ENCODE measurements around the gene ERICH6B. TPM values are rescaled to one million over a fixed set of nuclear protein-coding genes. Genes with fewer than 3 reads are reported as not detected.

Gene ERICH6B
- total and polyA plus RNA-seq, 2 experiments from 2014 or later, result not detected

DNA sequence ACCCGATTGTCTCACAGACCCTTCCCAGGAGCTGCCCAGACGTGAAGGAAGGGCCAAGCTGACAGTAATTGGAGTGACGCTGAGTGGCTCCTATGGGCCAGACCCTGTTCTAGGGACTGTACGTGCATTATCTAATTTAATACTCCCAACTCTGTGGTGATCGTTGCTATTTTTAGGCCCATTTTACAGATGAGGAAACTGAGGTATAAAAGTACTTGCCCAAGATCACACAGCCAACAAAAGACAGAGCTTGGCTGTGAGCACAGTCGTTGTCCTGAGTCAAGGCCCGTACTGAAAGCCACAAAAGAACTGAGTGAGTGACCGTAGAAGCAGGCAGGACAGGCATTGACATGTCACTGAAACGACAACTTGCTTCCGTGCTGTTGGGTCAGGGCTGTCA lies 74.7 kb downstream of the ERICH6B start:
- no peak for TF ChIP-seq POLR2AphosphoS5 (IDR thresholded peaks at IDR 0.05; ENCODE audit: low read depth)
- TF ChIP-seq STAT1 (IDR thresholded peaks at IDR 0.05; ENCODE audit: unreplicated experiment), result no peak
- TF ChIP-seq ZNF331 (CRISPR knock-in tag; IDR thresholded peaks at IDR 0.05; ENCODE audit: low read depth), result no peak
- no peak for TF ChIP-seq ZNF114 (CRISPR knock-in tag; IDR thresholded peaks at IDR 0.05)
- no peak for TF ChIP-seq NANOG (IDR thresholded peaks at IDR 0.05; ENCODE audit: borderline replicate concordance)
- TF ChIP-seq, protein P1, sequence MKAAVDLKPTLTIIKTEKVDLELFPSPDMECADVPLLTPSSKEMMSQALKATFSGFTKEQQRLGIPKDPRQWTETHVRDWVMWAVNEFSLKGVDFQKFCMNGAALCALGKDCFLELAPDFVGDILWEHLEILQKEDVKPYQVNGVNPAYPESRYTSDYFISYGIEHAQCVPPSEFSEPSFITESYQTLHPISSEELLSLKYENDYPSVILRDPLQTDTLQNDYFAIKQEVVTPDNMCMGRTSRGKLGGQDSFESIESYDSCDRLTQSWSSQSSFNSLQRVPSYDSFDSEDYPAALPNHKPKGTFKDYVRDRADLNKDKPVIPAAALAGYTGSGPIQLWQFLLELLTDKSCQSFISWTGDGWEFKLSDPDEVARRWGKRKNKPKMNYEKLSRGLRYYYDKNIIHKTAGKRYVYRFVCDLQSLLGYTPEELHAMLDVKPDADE (IDR thresholded peaks at IDR 0.05), result no peak
- TF ChIP-seq, protein P2, sequence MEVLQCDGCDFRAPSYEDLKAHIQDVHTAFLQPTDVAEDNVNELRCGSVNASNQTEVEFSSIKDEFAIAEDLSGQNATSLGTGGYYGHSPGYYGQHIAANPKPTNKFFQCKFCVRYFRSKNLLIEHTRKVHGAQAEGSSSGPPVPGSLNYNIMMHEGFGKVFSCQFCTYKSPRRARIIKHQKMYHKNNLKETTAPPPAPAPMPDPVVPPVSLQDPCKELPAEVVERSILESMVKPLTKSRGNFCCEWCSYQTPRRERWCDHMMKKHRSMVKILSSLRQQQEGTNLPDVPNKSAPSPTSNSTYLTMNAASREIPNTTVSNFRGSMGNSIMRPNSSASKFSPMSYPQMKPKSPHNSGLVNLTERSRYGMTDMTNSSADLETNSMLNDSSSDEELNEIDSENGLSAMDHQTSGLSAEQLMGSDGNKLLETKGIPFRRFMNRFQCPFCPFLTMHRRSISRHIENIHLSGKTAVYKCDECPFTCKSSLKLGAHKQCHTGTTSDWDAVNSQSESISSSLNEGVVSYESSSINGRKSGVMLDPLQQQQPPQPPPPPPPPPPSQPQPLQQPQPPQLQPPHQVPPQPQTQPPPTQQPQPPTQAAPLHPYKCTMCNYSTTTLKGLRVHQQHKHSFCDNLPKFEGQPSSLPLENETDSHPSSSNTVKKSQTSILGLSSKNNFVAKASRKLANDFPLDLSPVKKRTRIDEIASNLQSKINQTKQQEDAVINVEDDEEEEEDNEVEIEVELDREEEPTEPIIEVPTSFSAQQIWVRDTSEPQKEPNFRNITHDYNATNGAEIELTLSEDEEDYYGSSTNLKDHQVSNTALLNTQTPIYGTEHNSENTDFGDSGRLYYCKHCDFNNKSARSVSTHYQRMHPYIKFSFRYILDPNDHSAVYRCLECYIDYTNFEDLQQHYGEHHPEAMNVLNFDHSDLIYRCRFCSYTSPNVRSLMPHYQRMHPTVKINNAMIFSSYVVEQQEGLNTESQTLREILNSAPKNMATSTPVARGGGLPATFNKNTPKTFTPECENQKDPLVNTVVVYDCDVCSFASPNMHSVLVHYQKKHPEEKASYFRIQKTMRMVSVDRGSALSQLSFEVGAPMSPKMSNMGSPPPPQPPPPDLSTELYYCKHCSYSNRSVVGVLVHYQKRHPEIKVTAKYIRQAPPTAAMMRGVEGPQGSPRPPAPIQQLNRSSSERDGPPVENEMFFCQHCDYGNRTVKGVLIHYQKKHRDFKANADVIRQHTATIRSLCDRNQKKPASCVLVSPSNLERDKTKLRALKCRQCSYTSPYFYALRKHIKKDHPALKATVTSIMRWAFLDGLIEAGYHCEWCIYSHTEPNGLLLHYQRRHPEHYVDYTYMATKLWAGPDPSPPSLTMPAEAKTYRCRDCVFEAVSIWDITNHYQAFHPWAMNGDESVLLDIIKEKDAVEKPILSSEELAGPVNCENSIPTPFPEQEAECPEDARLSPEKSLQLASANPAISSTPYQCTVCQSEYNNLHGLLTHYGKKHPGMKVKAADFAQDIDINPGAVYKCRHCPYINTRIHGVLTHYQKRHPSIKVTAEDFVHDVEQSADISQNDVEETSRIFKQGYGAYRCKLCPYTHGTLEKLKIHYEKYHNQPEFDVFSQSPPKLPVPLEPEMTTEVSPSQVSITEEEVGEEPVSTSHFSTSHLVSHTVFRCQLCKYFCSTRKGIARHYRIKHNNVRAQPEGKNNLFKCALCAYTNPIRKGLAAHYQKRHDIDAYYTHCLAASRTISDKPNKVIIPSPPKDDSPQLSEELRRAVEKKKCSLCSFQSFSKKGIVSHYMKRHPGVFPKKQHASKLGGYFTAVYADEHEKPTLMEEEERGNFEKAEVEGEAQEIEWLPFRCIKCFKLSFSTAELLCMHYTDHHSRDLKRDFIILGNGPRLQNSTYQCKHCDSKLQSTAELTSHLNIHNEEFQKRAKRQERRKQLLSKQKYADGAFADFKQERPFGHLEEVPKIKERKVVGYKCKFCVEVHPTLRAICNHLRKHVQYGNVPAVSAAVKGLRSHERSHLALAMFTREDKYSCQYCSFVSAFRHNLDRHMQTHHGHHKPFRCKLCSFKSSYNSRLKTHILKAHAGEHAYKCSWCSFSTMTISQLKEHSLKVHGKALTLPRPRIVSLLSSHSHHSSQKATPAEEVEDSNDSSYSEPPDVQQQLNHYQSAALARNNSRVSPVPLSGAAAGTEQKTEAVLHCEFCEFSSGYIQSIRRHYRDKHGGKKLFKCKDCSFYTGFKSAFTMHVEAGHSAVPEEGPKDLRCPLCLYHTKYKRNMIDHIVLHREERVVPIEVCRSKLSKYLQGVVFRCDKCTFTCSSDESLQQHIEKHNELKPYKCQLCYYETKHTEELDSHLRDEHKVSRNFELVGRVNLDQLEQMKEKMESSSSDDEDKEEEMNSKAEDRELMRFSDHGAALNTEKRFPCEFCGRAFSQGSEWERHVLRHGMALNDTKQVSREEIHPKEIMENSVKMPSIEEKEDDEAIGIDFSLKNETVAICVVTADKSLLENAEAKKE (CRISPR knock-in tag; IDR thresholded peaks at IDR 0.05), result no peak
- TF ChIP-seq CREB1 (CRISPR knock-in tag; IDR thresholded peaks at IDR 0.05; ENCODE audit: low read depth), result no peak
- no peak for TF ChIP-seq JUNB (IDR thresholded peaks at IDR 0.05; ENCODE audit: unreplicated experiment)
- TF ChIP-seq, protein P3, sequence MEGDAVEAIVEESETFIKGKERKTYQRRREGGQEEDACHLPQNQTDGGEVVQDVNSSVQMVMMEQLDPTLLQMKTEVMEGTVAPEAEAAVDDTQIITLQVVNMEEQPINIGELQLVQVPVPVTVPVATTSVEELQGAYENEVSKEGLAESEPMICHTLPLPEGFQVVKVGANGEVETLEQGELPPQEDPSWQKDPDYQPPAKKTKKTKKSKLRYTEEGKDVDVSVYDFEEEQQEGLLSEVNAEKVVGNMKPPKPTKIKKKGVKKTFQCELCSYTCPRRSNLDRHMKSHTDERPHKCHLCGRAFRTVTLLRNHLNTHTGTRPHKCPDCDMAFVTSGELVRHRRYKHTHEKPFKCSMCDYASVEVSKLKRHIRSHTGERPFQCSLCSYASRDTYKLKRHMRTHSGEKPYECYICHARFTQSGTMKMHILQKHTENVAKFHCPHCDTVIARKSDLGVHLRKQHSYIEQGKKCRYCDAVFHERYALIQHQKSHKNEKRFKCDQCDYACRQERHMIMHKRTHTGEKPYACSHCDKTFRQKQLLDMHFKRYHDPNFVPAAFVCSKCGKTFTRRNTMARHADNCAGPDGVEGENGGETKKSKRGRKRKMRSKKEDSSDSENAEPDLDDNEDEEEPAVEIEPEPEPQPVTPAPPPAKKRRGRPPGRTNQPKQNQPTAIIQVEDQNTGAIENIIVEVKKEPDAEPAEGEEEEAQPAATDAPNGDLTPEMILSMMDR (conservative IDR thresholded peaks at IDR 0.05; ENCODE audit: low read depth in 2 of 2), result no peak
- TF ChIP-seq EZH2 (IDR thresholded peaks at IDR 0.05; ENCODE audit: low read depth, unreplicated experiment), result no peak
- TF ChIP-seq, protein P4, sequence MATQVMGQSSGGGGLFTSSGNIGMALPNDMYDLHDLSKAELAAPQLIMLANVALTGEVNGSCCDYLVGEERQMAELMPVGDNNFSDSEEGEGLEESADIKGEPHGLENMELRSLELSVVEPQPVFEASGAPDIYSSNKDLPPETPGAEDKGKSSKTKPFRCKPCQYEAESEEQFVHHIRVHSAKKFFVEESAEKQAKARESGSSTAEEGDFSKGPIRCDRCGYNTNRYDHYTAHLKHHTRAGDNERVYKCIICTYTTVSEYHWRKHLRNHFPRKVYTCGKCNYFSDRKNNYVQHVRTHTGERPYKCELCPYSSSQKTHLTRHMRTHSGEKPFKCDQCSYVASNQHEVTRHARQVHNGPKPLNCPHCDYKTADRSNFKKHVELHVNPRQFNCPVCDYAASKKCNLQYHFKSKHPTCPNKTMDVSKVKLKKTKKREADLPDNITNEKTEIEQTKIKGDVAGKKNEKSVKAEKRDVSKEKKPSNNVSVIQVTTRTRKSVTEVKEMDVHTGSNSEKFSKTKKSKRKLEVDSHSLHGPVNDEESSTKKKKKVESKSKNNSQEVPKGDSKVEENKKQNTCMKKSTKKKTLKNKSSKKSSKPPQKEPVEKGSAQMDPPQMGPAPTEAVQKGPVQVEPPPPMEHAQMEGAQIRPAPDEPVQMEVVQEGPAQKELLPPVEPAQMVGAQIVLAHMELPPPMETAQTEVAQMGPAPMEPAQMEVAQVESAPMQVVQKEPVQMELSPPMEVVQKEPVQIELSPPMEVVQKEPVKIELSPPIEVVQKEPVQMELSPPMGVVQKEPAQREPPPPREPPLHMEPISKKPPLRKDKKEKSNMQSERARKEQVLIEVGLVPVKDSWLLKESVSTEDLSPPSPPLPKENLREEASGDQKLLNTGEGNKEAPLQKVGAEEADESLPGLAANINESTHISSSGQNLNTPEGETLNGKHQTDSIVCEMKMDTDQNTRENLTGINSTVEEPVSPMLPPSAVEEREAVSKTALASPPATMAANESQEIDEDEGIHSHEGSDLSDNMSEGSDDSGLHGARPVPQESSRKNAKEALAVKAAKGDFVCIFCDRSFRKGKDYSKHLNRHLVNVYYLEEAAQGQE (IDR thresholded peaks at IDR 0.05; ENCODE audit: unreplicated experiment), result no peak
- no peak for TF ChIP-seq EZH2phosphoT487 (IDR thresholded peaks at IDR 0.05; ENCODE audit: unreplicated experiment)
- no peaks in the 10 kb centered on the region for H3K36me3 Mint-ChIP-seq (ENCODE audit: low read depth)
- ATAC-seq, result no peak
- H3K36me3 ChIP-seq (ENCODE audit: insufficient read depth), result no peaks in the 10 kb centered on the region
- H3K27ac Mint-ChIP-seq, result no peak overlapping the region
- no peak overlapping the region for H3K27ac ChIP-seq (ENCODE audit: low read depth)
- peaks cover 6% of the 10 kb centered on the region for H3K27me3 Mint-ChIP-seq (ENCODE audit: insufficient read depth, low read depth, poor library complexity)
- DNase-seq (ENCODE audit: low spot score), result no peak
- no peaks in the 10 kb centered on the region for H3K9me3 Mint-ChIP-seq
- H2AFZ ChIP-seq, result no peak overlapping the region
- H3F3A ChIP-seq (replicated peaks; ENCODE audit: low read depth), result no peaks in the 10 kb centered on the region
- no peaks in the 10 kb centered on the region; the same call in 1 of the 2 replicates for H4K20me1 ChIP-seq (replicated peaks; ENCODE audit: insufficient read depth)
- H3K79me2 ChIP-seq (replicated peaks; ENCODE audit: insufficient read depth), result no peaks in the 10 kb centered on the region
- no peaks in the 10 kb centered on the region for H3K9me2 ChIP-seq (ENCODE audit: insufficient read depth)
- H3K4me3 Mint-ChIP-seq, result no peak overlapping the region
- no peak overlapping the region for H3K4me2 ChIP-seq
- H3K4me1 ChIP-seq (ENCODE audit: insufficient read depth), result no peaks in the 10 kb centered on the region
- no peaks in the 10 kb centered on the region for H3K27me3 ChIP-seq (ENCODE audit: insufficient read depth)
- H3K4me1 Mint-ChIP-seq, result no peaks in the 10 kb centered on the region
- no peak overlapping the region for H3K4me3 ChIP-seq
